ENCODE results near the gene WDR82. TPM values are rescaled to one million over a fixed set of nuclear protein-coding genes. Genes with fewer than 3 reads are reported as not detected.
A peak's percentile ranks its signal among the peaks of the same experiment; 100 is the strongest.

Gene WDR82
- total and polyA plus RNA-seq, 9 of the 15 experiments (the other 6 are each of a cell fraction or from before 2014, with no cell fraction given) = 6.4 to 62.9 (median 37.1) TPM

GRCh38 chr3:52292247-52293065, 14.0 kb upstream of the WDR82 start (continued):
- TF ChIP-seq POLR2G (IDR thresholded peaks at IDR 0.05; ENCODE audit: low read depth, low read length) (peak; percentile 31; the same call in 1 of the 2 replicates), RBFOX2 (IDR thresholded peaks at IDR 0.05; ENCODE audit: low read depth, low read length) (peak; percentile 48; the same call in 1 of the 2 replicates), COPS2 (conservative IDR thresholded peaks at IDR 0.05) (no peak), SAFB2 (IDR thresholded peaks at IDR 0.05; ENCODE audit: borderline replicate concordance, low read depth, low read length, severe bottlenecking) (no peak), ZNF407 (IDR thresholded peaks at IDR 0.05; ENCODE audit: low read depth) (no peak), C11orf30 (IDR thresholded peaks at IDR 0.05; ENCODE audit: low read depth) (no peak)
